HG03025 (cell line): ENCODE measurements around the gene HOXB2.

Experiments used
- ATAC-seq: cut with Tn5 transposase; IDR thresholded peaks from one replicate; pipeline ENCODE4 v1.9.1; 2021; ENCODE audit warnings: mild to moderate bottlenecking, moderate library complexity; ENCODE audit not compliant: unreplicated experiment, low FRiP score

Gene HOXB2

DNA sequence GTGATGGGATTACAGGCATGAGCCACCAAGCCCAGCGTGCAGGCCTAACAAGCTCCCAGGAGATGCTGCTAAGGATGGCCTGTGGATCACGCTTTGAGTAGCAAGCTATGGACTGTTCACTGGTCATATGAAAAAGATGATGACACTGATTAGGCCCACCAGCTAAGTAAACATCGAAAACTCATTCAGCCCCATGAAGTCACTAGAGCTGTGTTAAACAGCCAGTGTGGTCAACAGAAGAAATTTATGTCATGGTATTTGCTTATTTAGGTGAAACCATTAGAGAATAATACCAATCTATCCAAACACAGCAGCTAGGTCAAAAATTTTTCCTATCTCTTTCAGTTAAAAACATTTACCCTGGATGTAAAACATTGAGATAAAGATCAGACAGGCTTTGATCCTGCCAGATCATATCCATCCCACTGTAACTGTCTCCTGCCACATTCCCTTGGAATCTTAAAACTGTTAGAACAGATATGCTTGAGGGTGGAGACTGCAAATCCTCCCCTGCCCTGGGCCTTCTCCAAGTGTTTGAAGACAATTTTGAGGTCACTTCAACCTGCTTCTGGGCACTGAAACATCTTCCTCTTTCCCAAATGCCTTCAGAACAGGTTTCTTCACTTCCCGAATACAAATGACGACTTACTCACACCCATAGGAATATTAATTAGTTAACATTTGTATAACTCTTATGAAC, 45.0 kb downstream of the HOXB2 start:
- no peak for ATAC-seq

DNA sequence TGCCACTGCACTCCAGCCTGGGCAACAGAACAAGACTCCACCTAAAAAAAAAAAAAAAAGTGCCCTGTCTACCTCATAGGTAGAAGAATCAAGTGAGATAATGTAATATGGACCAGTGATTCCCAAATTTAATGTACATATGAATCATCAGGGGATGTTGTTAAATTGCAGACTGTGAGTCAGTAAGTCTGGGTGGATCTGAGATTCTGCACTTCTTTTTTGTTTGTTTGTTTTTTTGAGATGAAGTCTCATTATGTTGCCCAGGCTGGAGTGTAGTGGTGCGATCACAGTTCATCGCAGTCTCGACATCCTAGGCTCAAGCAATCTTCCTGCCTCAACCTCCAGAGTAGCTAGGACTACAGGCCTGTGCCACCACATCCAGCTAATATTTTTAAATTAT, 45.7 kb downstream of the HOXB2 start:
- no peak for ATAC-seq

DNA sequence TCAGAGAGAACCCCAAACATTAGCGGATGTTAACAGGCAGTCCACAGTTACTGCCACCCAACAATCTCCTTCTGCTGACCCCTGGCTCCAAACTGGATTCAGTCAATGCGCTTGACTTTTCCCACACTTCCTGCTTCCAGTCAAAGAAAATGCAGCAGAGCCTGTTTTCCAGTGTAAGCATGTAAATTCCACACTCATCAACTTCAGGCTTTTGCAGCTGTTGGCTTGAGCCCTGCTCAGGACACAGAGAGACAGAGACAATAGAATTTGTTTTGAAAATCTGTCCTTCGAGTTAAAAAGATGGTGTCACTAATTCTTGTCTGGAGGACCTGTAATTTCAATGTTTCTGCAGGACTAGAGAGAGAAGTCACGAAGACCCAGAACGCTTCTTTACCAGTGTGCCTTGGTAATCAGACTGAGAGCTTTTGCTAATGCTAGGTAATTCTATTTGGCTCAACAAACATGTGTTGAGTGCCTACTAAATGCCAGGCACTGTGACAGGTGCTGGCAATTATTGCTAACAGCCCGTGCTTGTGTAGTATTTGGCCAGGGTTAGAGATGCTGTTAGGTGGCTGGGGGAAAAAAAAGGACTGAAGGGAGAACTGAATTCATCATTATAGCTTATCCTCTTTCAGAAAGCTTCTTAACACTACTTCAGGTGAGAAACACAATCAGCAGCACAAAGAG, 46.6 kb downstream of the HOXB2 start:
- no peak for ATAC-seq

DNA sequence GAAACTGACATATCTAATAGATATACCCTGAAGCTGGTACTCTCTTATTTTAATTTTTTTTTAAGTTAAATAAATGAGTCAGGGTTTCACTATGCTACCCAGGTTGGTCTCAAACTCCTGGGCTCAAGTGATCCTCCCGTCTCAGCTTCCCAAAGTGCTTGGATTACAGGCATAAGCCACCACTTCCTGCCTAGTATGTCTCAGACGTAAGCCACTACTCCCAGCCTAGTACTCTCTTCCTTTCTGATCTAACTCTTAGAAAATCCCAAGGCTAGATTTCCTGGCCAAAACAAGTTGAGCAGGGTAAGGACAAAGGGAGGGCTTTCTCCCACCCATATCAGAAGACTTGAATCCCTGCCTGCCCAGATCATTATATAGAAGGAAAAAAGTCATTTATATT, 47.8 kb downstream of the HOXB2 start:
- no peak for ATAC-seq

DNA sequence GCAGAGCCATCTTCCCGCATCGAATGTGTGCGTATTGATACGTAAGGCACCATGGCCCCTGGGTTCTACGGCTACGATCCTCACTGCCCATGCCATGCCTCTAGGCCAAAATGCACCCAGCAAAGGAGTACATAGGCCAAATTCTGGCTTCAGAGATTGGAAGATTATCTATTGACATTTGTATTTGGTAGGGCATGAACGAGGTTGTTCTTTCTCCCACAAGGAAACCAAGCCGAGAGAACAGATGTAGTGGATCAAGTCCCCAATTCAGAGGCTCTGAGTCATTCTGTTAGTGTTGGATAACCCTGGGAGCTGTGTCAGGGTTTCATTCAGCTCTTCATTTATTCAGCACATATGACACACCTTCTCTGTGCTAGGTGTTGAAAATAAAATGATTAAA, 50.6 kb downstream of the HOXB2 start:
- ATAC-seq: no peak
